Measurements from ENCODE around the gene ELAVL3. TPM values are rescaled to one million over a fixed set of nuclear protein-coding genes. Genes with fewer than 3 reads are reported as not detected.
"Not testable (repeated sequence)": the region's sequence is repeated elsewhere in the genome, so short reads cannot be mapped to it uniquely, and the experiment has no call there.

The ELAVL3 gene
- total RNA-seq, 1 donor from 2014 or later, result not detected

GRCh38 chr19:11437955-11438354 is 42.9 kb downstream of the ELAVL3 start:
- DNase-seq (ENCODE audit: low read depth in 2 of 2), result no peak

DNA sequence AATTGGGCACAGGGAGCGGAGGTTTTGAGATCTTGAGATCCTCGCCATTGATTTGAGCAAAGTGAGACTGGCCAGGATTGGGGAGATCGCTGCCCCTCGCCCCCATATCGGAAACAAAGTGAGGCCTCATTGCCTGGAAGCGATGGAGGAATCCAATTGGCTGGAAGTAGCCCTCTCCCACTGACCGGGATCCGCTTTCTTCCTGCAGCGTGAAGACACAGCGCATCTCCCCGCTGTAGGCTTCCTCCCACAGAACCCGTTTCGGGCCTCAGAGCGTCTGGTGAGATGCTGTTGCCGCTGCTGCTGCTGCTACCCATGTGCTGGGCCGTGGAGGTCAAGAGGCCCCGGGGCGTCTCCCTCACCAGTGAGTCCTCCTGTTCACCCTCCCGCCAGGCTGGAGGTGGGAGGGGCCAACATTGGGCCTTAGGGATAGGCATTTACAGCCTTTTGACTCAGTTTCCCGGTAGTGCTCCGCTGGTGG is 45.0 kb downstream of the ELAVL3 start:
- DNase-seq (ENCODE audit: low read depth in 2 of 2), result peak in 1 of 2 donors; percentile 40

DNA sequence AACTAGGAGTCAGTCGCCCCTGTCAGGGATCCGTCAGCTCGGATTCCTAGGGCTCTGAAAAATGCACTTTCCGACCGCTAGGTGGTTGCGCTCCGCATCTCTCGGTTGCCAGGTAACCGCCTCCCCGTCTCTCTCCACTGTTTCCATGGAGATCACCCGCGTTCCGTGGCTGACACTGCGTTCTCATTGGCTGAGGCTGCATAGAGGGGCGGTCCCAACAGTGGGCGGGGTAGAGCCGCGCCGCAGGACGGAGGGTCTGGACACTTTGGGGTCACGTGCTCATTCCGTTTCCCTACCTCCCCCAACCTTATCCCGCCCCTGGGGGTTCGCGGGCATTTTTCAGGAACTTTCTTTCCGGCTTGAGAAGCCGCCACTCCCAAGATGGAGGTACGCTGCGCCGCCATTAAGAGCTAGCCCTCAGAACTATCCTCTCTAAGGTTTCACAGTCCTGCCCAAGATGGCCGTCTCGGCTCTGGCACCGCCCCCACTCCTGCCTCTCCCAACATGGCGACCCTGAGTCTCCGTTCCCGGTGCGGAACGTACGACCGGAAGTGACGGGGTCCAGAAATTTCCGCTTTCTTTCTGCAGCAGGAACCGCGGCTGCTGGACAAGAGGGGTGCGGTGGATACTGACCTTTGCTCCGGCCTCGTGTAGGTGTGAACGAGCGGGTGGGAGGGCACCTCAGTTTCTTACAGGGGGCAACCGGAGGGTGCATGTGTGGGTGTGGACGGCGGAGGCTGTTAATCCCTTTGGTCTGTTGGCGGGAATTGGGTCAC is 45.6 kb downstream of the ELAVL3 start, which contains the start of the genes ODAD3 and PRKCSH:
TSS of gene ODAD3 (minus strand) at position 65 of the 776 bp plus-strand sequence. CDS start 105 bp downstream, outside the sequence.
TSS of gene PRKCSH (plus strand) at position 579 of the 776 bp plus-strand sequence. CDS start 483 bp downstream, outside the sequence.
- peak; percentile 100 for DNase-seq (ENCODE audit: low read depth in 2 of 2)

DNA sequence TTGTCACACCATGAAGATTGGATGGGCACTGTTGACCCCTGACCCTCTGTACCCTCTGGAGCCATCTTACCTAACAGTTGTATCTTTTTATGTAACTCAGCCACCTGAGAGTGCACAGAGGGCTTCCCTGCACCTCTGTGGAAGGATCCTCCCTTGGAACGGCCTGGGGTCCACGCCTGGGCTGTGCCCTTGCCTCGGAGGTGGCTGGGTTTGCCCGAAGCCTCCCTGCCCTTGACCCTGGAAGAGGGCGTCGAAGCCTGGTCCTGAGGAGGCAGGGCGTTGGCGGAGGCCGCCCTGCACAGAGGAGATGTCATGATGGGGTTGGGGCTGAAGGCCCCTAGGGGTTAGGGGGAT is 46.2 kb downstream of the ELAVL3 start:
- DNase-seq (ENCODE audit: low read depth in 2 of 2), result no peak

DNA sequence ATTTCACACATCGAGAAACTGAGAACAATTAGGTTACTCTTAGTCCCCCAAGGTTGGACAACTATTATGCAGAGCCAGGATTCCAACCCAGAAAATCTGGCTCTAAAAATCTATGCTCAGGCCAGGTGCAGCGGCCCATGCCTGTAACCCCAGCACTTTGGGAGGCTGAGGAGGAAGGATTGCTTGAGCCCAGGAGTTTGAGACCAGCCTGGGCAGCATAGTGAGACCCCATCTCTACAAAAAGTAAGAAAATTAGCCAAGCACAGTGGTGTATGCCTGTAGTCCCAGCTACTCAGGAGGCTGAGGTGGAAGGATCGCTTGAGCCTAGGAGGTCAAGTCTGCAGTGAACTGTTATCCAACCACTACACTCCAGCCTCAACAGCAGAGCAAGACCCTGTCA is 47.3 kb downstream of the ELAVL3 start:
- not testable (repeated sequence) for DNase-seq (ENCODE audit: low read depth in 2 of 2)

DNA sequence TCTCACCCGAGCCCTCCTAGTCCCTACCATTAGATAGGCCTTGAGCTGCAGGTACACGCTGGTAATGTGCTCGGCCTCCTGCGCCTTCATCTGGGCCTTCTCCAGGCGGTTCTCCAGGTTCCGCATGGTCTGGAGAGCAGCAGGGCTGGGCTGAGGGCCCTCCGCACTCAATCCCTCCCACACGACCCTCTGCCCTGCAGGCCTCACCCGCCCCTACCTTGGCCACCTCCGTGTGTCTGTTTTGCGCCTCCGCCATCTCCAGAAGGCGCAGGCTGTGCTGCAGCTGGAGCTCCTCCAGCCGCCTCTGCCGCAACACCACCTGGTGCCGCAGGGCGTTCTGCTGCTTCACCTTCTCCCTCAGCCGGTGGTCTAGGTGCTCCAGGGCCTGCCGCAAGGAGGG is 54.2 kb downstream of the ELAVL3 start:
- DNase-seq (ENCODE audit: low read depth in 2 of 2), result no peak

- no peak for DNase-seq (ENCODE audit: low read depth in 2 of 2)
Observed at GRCh38 chr19:11425719-11426457, 55.0 kb downstream of the ELAVL3 start.

DNA sequence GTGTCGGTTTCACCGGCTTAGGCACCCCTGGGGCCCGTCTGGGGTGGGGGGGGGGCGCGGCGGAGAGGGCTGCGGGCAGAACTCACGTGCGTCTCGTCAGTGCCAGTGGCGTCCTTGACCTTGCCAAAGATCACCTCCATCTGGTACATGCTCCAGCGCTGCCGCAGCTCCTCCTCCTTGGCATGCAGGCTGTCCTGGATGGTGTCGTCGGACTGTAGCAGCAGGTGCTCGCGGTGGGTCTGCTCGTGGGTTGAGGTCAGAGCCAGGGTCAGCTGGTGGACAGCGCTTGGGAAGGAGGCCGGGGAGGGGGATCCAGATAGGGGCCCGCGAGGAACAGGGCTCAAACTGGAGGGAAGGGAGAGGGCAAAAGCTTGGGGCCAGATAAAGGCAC is 57.1 kb downstream of the ELAVL3 start:
- DNase-seq (ENCODE audit: low read depth in 2 of 2), result no peak

- DNase-seq (ENCODE audit: low read depth in 2 of 2), result no peak
Observed at GRCh38 chr19:11423164-11423790, 57.6 kb downstream of the ELAVL3 start.

DNA sequence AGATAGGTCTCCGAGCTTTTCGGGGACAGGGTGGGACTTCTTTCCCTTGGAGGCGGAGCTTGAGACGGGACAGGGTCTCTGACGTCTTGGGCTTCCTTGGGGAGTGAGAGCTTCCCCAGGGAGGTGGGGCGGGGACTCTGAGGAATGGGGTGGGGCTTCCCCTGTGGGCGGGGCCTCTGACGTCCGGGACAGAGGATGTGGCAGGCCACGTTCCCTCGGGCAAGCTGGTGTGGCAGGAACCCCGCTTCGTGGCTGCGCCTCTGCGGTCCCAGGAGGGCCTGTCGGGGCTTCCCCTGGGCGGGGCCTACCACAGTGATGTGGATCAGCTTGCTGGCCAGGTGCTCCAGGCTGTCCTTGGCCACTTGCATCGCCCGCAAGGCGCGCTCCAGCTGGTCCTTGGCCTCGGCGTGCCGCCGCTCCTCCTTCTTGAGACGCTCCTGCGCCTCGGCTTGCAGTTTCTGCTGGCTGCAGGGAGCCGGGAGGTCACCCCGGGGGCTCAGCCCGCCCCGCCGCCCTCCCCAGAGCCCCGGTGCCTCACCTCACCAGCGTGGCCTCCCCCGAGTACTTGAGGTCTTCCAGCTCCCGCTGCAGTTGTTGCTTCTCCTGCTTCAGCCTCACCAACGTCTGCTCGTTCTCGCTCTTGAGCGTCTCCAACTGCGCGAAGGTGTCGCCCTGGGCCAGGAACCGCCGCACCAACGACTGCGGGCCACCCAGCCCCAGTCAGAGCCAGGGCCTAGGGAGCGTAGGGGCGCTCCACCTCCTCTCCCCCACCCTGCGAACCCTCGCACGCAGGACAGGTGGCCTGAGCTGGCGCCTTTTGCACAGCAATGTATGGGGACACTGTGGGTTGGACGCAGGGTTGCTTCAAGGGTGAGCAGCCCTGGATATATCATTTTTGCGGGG is 58.4 kb downstream of the ELAVL3 start:
- no peak for DNase-seq (ENCODE audit: low read depth in 2 of 2)

- DNase-seq (ENCODE audit: low read depth in 2 of 2), result peak in 1 of 2 donors; percentile 14
Observed at GRCh38 chr19:11421371-11422098, 59.3 kb downstream of the ELAVL3 start.

DNA sequence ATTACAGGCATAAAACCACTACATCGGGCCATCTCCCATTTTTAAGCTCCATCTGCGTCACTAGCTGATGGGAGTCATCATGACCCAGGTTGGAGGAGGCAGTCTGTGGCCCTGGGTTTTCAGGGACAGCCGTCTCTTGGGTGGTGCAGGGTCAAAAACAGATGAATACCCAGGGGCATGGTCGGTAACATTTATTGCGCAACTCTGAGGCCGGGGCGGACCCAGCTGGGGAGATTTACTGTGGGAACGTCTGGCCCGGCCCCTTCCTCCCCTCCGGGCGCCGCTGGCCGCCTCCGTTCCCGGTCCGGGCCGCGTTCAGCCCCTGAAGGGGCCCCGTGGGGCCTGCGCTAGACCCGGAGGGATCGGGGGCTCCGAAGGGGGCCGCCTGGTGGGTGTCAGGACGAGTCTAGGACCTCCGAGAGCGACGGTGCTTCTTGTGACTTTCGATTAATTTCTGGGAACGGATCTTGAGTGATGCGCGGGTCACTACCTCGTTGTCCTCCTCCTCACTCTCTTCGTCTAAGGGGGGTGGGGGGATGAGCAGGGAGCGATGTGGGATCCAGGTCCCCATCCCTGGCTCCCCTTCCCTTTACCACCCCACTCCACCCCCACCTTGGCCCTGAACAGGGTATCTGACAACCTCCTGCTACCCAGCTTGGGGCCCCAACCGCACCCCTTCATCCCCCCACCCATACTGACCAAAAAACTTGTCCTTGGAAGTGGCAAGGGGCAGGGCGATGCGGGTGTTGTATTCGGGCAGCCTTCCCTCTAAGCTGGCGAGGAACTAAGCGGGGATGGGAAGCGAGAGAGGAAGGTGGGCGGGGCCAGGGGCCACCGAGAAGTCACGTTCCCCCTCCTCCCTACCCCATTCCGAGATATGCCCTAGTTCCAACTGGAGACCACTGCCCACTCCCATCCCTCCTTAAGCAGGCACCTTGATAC is 60.1 kb downstream of the ELAVL3 start:
- peak in 1 of 2 donors; percentile 33 for DNase-seq (ENCODE audit: low read depth in 2 of 2)

DNA sequence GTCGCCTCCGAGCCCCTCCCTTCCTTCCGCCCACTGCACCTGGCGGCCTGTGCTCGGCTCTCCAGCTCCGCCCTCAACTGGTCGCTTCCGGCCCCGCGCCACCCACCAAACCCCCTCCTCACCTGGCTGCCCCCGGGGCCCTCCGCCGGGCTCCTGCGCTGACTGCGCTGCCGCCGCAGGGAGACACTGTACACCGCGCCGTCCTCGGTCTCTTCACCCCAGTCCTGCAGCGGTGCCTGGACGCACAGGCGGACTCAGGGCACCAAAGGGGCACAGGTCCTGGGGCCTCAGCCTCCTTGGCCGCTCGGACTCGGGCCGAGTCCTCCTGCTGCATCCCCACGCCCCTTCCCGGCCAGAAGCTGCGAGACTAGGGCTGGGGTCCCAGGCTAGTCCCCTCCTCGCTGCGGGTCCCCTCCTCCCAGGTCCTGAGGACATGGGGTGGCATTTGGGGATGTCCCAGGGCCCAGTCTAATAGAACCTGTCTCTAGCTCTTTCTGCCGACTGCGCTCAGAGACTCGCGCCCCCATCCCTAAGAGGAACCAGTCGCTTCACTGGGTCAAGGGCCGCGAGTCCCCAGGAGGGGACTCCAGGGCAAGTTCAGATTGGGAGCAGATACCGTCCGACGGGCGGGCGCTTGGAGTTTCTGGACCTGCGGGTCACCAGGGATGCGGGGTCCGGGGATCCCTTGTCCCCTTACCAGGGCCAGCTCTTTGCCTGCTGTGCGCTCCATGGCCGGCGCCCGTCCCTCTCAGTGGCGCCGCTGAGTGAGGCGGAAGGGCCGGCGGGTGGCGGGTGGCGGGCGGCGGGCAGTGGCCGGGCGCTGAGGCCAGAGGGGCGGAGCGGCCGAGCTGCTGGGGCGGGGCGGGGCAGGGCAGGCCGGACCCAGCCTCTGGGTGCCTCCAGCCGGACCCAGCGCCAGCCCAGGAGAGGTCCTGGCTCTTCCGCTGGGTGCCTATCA is 62.0 kb downstream of the ELAVL3 start, which contains the start of gene RGL3:
TSS of gene RGL3 (minus strand) at position 766 of the 958 bp plus-strand sequence. CDS start at position 730, 36 bp downstream.
- DNase-seq (ENCODE audit: low read depth in 2 of 2), result peak in 1 of 2 donors; percentile 31

DNA sequence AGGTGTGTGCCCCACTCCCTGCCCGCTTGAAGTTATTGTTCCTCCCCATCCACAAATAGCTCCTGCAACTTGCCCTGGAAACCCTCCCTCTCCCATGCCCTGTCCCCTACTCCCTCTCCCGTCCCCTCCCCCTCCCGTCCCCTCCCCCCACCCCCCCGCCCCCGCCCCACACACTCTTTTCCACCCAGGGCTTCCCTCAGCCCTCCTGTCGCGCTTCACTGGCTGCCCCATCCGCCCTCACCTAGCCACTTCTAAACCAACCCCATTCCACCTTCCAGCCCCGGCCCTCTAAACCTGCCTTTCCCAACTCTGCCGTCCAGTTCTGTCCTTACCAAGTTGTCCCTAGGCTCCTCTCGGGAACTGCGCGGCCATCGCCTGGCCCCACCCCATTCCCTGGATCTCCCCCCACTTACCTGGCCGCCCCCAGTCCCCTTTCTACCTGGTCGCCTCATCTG is 62.7 kb downstream of the ELAVL3 start:
- DNase-seq (ENCODE audit: low read depth in 2 of 2), result no peak

DNA sequence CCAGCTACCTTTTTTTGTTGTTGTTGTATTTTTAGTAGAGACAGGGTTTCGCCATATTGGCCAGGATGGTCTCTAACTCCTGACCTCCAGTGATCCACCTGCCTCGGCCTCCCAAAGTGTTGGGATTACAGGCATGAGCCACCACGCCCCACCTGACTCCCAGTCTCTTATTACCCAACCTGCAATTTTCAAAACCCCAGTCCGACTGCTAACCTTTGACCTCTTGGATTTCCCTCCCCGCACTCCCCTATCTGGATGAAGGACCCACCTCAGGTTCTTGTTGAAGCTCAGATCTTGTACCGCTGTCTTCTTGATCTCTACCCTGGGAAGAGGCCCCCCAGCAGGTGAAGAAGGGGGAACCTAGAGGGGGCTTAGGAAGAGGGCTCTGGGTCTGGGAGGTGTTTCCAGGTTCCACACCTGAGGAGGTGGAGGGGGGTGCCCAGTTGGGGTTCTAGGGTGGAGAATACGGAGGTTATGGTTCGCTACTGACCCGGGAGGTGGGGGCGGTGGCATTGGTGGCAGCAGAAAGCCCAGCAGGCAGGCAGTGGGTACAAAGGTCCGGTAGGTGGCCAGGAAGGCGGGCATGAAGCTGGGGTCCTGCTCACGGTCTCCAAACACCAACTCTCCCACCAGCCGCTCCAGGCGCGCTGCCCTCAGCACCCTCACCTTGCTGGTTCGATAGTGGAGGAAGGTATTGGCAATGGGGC is 64.3 kb downstream of the ELAVL3 start:
- no peak for DNase-seq (ENCODE audit: low read depth in 2 of 2)

GRCh38 chr19:11414544-11414943 is 66.3 kb downstream of the ELAVL3 start:
- no peak for DNase-seq (ENCODE audit: low read depth in 2 of 2)

DNA sequence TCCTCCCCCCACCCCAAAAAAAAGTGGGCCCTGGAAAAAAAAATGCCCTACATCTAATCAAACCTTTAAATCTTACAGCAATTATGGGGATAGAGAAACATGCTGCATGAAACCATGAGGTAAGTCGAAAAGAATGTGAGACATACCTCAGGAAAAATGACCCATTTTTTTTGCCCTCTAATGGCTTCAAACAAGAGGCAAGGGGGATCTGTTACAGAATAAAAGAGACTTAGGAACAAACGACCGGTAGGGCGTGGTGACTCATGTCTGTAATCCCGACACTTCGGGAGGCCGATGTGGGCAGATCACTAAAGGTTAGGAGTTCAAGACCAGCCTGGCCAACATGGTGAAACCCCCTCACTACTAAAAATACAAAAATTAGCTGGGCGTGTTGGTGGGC is 70.2 kb downstream of the ELAVL3 start:
- DNase-seq (ENCODE audit: low read depth in 2 of 2), result no peak
